Stimulated activated CD4-positive, alpha-beta T cell treated with anti-CD3 and anti-CD28 coated beads, Interleukin-12 subunit alpha, Interleukin-12 subunit beta, amount 100 ng/mL, for 48 hours (primary cell): Measurements from ENCODE around the gene CDKL4.
"Not testable (repeated sequence)": the region's sequence is repeated elsewhere in the genome, so short reads cannot be mapped to it uniquely, and the experiment has no call there.

Experiments used
- DNase-seq, 3 donors: peaks; one replicate each; pipeline ENCODE4 v3.0.0-alpha.2; 2020; ENCODE audit warnings: low read depth in 2 of 3, low spot score in 1 of 3

The CDKL4 gene

GRCh38 chr2:39144416-39144815 is 99.4 kb downstream of the CDKL4 start:
- no peak for DNase-seq

GRCh38 chr2:39142904-39143605 is 100.7 kb downstream of the CDKL4 start:
- no peak for DNase-seq

- DNase-seq = no peak
These were observed 102.2 kb downstream of the CDKL4 start for GRCh38 chr2:39141334-39142271.

- not testable (repeated sequence) for DNase-seq
These were observed 102.8 kb downstream of the CDKL4 start for GRCh38 chr2:39140948-39141333.

- DNase-seq = no peak
These were observed 103.4 kb downstream of the CDKL4 start for GRCh38 chr2:39140322-39140847.

- no peak for DNase-seq
These were observed 104.1 kb downstream of the CDKL4 start for GRCh38 chr2:39139511-39140237.

GRCh38 chr2:39138837-39139211 is 104.9 kb downstream of the CDKL4 start:
- no peak for DNase-seq

- DNase-seq = not testable (repeated sequence)
These were observed 105.5 kb downstream of the CDKL4 start for GRCh38 chr2:39138187-39138836.

- no peak for DNase-seq
These were observed 107.0 kb downstream of the CDKL4 start for GRCh38 chr2:39136799-39137198.

- no peak for DNase-seq
These were observed 108.0 kb downstream of the CDKL4 start for GRCh38 chr2:39135690-39136259.

- no peak for DNase-seq
These were observed 110.4 kb downstream of the CDKL4 start for GRCh38 chr2:39133215-39133851.

- peak; percentile 48 to 63 (median 60) for DNase-seq
These were observed 114.8 kb downstream of the CDKL4 start for GRCh38 chr2:39128919-39129391.

GRCh38 chr2:39127973-39128372 is 115.8 kb downstream of the CDKL4 start:
- DNase-seq = peak; percentile 32 to 43 (median 33)
